Hematopoietic multipotent progenitor cell (in vitro differentiated cells): ENCODE measurements around the gene FRAS1. TPM values are rescaled to one million over a fixed set of nuclear protein-coding genes. Genes with fewer than 3 reads are reported as not detected.
"Not testable (repeated sequence)": the region's sequence is repeated elsewhere in the genome, so short reads cannot be mapped to it uniquely, and the experiment has no call there.

Experiments
- DNase-seq, 3 donors: peaks; one replicate each; pipeline ENCODE4 v3.0.0-alpha.2; 2011 to 2015; ENCODE audit warnings: low read depth in 2 of 3, low spot score in 2 of 3
- total RNA-seq: library from RNA; depleted of rRNA; stranded (reverse); fragments of >200 nt; gene quantifications from one replicate; pipeline ENCODE4 v1.2.3, GENCODE V29; 2012

FRAS1 gene
- total RNA-seq, 1 donor, result under 0.01 TPM

DNA sequence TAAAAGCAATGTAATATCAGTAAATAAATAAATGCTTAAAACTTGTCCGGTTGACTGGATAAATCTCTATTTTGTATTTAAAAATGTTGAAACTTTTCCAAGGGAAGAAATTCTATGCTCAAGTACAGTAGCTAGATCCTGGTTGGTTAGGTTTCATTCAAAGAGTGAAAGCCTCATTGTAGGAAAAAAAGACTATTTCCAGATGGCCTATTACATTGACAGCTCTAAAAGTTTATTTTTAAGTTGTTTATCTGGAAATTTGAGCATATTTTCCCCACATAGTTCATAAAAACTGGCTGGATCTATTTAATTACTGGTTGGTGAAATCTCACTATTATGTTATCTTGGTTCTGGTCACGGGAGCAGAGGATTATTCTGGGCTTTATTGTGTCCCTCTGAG is 38.0 kb downstream of the FRAS1 start:
- no peak for DNase-seq

DNA sequence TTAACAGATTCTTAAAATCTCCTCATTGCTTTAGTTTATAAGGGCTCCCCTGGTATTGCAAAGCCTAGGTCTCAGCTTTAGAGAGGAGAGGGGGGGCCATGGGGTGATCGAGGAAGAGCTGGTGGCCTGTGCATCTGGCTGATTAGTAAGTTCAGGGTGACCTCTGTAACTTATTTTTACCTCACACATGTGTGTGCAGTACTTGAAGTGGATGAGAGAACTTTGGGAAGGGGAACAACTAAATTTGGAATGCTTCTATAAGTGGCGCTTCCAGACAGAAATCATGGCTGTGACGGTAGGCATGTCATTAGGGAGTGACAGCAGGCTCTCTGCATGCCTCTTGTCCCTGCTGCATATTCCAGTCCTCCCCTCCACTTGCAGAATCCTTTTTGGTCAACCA is 41.9 kb downstream of the FRAS1 start:
- DNase-seq, result no peak

DNA sequence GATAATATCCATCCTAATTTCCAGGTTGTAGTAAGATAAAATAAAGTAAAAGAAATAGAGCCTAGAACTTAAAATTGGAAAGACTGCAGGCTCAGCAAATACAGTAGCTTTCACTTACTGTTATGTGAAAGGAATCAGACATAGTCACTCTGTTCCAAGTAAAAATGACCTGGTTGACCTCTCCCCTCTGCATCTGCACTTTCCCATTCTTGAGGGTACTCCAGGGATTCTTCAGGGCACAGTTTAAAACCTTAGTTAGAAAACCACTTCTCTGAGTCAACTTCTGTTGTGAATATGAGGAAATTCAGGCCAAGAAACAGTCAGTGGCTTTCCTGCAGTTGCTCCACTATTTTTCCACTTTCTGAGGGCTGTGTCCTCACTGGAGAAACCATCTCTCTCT is 42.9 kb downstream of the FRAS1 start:
- no peak for DNase-seq

- DNase-seq, result no peak
Measured at GRCh38 chr4:78119698-78120097, 62.6 kb downstream of the FRAS1 start.

DNA sequence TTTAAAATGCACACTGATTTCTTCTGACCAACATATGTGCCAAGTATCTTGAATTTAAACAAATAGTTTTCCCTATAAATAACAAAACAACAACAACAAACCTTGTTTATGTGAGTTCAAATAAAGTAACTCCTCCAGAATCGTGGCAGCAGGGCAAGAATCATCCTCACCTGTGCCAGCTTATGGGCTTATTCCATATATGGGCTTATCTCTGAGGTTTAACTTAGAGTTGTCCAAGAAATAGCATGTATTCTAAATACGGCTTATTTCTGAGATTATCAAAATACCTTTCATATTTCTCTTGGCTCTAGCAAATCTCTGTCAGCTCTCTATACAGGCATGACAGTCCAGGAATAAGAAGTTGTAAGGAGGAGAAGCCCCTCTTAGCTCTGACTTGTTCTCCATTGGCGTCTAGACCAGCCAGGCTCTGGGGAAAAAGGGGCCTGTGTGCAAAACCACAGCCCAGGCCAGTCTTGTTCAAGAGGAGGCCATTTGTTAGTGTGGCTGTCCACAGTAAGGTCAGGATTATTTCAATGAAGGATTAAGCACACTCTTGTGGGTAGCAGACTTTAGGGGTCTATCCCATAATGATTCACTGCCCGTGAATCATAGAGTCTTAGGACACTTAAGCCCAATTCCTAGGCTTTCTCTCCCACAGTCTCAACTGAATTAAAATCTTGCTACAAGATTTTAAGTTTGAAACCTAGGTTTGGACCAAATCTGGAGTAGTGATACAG is 63.2 kb downstream of the FRAS1 start:
- DNase-seq, result no peak

- DNase-seq, result no peak
Measured at GRCh38 chr4:78121338-78121904, 64.3 kb downstream of the FRAS1 start.

GRCh38 chr4:78125834-78126331 is 68.8 kb downstream of the FRAS1 start:
- DNase-seq, result not testable (repeated sequence)

GRCh38 chr4:78129383-78130108 is 72.4 kb downstream of the FRAS1 start:
- DNase-seq, result no peak

GRCh38 chr4:78131403-78131802 is 74.3 kb downstream of the FRAS1 start:
- DNase-seq, result no peak

DNA sequence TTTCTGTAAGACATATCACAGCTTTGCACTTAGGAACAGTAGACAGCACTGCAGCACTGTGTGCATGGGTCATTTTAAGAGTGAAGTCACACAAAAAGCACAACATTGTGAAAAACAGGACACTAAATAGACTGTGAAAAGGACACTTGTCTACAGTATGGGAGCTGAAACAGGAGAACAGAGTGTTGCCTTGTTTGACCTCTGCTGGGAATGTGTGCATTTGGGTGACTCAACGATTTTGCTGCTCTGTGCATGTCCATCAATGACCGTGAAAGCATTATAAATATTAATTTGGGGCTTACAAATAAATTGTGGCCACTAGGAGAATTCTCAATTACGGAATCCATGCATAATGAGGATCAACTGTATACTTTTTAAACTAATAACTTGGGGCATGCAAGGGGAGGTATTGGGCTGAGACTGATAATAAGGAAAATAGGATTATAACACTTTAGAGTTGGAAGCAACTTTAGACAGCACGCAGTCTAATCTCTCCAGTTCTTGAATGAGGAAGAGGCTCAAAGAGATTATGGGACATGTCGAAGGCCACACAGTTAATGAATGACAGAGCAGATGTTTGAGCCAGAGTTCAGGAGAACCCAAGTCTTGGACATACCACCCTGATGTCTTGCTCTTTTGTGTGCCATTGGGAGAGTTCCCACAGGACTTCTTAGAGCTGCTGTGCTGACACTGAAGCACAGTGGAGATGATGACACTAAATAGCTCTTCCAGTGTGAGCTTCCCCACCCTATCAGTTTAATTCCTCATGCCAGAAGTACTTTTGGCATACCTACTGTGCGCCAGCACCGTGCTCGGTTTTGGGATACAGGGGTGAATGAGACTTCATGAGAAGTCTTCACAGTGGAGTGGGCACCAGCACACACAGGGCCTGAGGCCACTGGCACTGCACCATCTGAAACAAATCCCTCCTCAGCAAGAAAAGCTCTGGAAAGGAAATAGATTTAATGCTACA is 79.3 kb downstream of the FRAS1 start:
- DNase-seq, result no peak

- DNase-seq, result no peak
Measured at GRCh38 chr4:78137532-78137931, 80.4 kb downstream of the FRAS1 start.

DNA sequence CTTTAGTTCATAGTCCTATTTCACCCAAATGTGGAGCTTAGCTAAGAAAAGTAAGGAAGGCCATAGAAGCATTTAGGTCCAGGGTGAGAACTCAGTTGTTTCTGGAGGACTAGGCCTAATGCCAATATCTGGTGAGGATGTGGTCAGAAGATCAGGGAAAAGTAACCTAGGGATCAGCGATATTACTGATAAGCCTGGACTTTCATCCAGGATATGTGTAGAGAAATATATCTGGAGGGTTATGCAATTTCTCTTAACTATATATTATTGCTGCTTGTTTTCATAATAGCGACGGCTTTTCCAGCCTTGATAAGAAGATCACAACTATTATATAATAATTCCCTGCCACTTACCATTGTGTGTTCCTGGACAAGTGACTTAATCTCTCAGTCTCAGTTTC is 81.1 kb downstream of the FRAS1 start:
- DNase-seq, result no peak

- no peak for DNase-seq
Measured at GRCh38 chr4:78143634-78144033, 86.5 kb downstream of the FRAS1 start.

DNA sequence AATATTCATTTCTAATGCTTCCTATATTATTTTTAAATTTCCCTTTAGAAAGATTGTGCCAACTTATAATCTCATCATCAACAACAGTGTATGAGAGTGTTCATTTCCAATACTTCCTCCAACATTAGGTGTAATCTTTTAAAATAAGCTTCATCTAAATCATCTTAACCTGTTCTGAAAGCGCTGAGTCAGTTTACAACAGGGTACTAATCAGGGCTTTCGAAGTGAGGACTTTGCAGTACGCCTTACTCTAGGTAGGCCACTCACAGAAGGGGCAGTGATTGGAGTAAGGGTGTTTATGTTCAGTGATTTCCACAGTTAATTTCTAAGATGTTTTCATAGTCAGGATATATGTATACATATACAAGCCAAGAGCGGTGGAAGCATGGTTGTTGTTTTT is 87.9 kb downstream of the FRAS1 start:
- no peak for DNase-seq

DNA sequence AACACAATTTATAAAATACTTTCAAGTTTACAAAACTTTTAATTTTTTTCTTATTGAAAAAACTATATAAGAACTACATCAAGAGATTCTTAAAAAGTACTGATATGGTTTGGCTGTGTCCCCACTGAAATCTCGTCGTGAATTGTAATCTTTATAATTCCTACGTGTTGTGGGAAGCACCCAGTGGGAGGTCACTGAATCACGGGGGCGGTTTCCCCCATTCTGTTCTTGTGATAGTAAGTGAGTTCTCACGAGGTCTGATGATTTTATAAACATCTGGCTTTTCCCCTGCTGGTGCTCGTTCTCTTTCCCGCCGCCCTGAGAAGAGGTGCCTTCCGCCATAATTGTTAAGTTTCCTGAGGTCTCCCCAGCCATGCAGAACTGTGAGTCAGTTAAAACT is 88.5 kb downstream of the FRAS1 start:
- DNase-seq, result no peak

GRCh38 chr4:78149751-78150542 is 92.8 kb downstream of the FRAS1 start:
- no peak for DNase-seq

GRCh38 chr4:78150543-78150864 is 93.4 kb downstream of the FRAS1 start:
- DNase-seq, result no peak

DNA sequence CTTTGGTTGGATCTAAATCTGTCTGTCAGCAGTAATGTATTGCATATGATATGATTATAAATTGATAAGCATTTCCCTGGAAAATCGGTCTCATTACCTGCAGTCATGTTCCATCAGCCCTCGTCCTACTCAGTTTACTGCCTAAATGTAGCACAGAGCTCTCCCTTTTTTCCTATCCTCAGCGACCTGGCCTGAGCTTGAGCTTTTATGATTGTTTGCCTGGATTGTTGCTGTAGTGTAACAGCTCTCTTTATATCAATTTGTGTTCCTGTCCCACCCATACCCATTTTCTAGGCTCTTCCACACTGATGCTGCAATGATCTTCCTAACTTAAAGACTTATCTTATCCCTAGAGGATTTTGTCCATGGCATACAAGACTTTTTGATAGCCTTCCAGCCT is 95.7 kb downstream of the FRAS1 start:
- no peak for DNase-seq

- no peak for DNase-seq
Measured at GRCh38 chr4:78154972-78155590, 98.0 kb downstream of the FRAS1 start.
